HepG2 (cell line): ENCODE data around the gene ENO3. TPM values are rescaled to one million over a fixed set of nuclear protein-coding genes. Genes with fewer than 3 reads are reported as not detected.

Experiments
- AGO1 ChIP-seq: fragments of 200-400 bp; formaldehyde crosslinking; IDR thresholded peaks from 2 replicates; pipeline ENCODE4 v1.6.1; 2017; ENCODE audit warnings: mild to moderate bottlenecking, low read depth, low read length, moderate library complexity; ENCODE audit not compliant: poor library complexity, severe bottlenecking
- CAMTA2 ChIP-seq: sonication (generic); formaldehyde crosslinking; IDR thresholded peaks from 2 replicates; pipeline ENCODE4 v1.4.0; 2020; ENCODE audit warnings: mild to moderate bottlenecking, missing genetic modification reagents, borderline replicate concordance
- CCDC6 ChIP-seq: sonication (generic); formaldehyde crosslinking; IDR thresholded peaks from 2 replicates; pipeline ENCODE4 v1.8.1; 2022; ENCODE audit warnings: mild to moderate bottlenecking, missing genetic modification reagents, moderate library complexity
- DNMT1 ChIP-seq: sonication (generic); formaldehyde crosslinking; IDR thresholded peaks from 2 replicates; pipeline ENCODE4 v1.5.1; 2020; ENCODE audit warnings: mild to moderate bottlenecking, missing genetic modification reagents
- HNF1B ChIP-seq: sonication (generic); formaldehyde crosslinking; IDR thresholded peaks from 2 replicates; pipeline ENCODE4 v1.5.1; 2020; ENCODE audit warnings: mild to moderate bottlenecking, moderate library complexity, missing genetic modification reagents
- MAF1 ChIP-seq: sonication (generic); formaldehyde crosslinking; IDR thresholded peaks from 2 replicates; pipeline ENCODE4 v1.5.0; 2020; ENCODE audit warnings: missing genetic modification reagents, borderline replicate concordance
- PRDM15 ChIP-seq: sonication (generic); formaldehyde crosslinking; IDR thresholded peaks from 2 replicates; pipeline ENCODE4 v1.4.0; 2020; ENCODE audit warnings: missing genetic modification reagents
- SAP130 ChIP-seq: IDR thresholded peaks from 2 replicates; pipeline ENCODE4 v1.6.1; 2016; ENCODE audit warnings: low read depth
- ZBTB26 ChIP-seq: IDR thresholded peaks from 2 replicates; pipeline ENCODE4 v1.6.1; 2016; ENCODE audit warnings: missing compliant biosample characterization, missing genetic modification reagents, borderline replicate concordance
- ZNF235 ChIP-seq: sonication (generic); formaldehyde crosslinking; IDR thresholded peaks from 2 replicates; pipeline ENCODE4 v1.8.1; 2023; ENCODE audit warnings: mild to moderate bottlenecking, missing genetic modification reagents, borderline replicate concordance
- ZNF331 ChIP-seq: sonication (generic); formaldehyde crosslinking; IDR thresholded peaks from 2 replicates; pipeline ENCODE4 v1.4.0; 2020; ENCODE audit warnings: missing genetic modification reagents
- ZNF44 ChIP-seq: sonication (generic); formaldehyde crosslinking; IDR thresholded peaks from 2 replicates; pipeline ENCODE4 v1.5.1; 2020; ENCODE audit warnings: mild to moderate bottlenecking, missing genetic modification reagents
- ZNF580 ChIP-seq: IDR thresholded peaks from 2 replicates; pipeline ENCODE4 v1.6.1; 2016; ENCODE audit warnings: low read depth, borderline replicate concordance
- ZNF614 ChIP-seq: IDR thresholded peaks from 2 replicates; pipeline ENCODE4 v1.6.1; 2018; ENCODE audit warnings: missing biosample characterization, missing genetic modification reagents, inconsistent platforms, borderline replicate concordance
- ZNF703 ChIP-seq: sonication (generic); formaldehyde crosslinking; IDR thresholded peaks from 2 replicates; pipeline ENCODE4 v1.5.1; 2020; ENCODE audit warnings: missing genetic modification reagents, mild to moderate bottlenecking, moderate library complexity, borderline replicate concordance
- ZNF850 ChIP-seq: sonication (generic); formaldehyde crosslinking; conservative IDR thresholded peaks from 2 replicates; pipeline ENCODE4 v1.9.0; 2021; ENCODE audit warnings: mild to moderate bottlenecking, missing genetic modification reagents
- ZNF883 ChIP-seq: sonication (generic); formaldehyde crosslinking; IDR thresholded peaks from 2 replicates; pipeline ENCODE4 v1.5.1; 2020; ENCODE audit warnings: mild to moderate bottlenecking, missing genetic modification reagents; ENCODE audit errors: not compliant biosample characterization
- ZNF891 ChIP-seq: sonication (generic); formaldehyde crosslinking; IDR thresholded peaks from 2 replicates; pipeline ENCODE4 v1.5.0; 2020; ENCODE audit warnings: mild to moderate bottlenecking, missing genetic modification reagents
- ZSCAN12 ChIP-seq: sonication (generic); formaldehyde crosslinking; IDR thresholded peaks from 2 replicates; pipeline ENCODE4 v1.9.0; 2021; ENCODE audit warnings: mild to moderate bottlenecking, missing genetic modification reagents
- polyA plus RNA-seq, 8 experiments: library from polyadenylated mRNA; depleted of rRNA in 3 of 8; stranded (reverse) in 7 of 8; unstranded in 1 of 8; fragments of >200 nt; fragmentation: Illumina TruSeq in 4 of 8; extraction: Trizol in 4 of 8; gene quantifications; 2 replicates each; pipeline versions ENCODE4 v1.2.1 to v1.2.3, GENCODE V29; 2011 to 2016; ENCODE audit warnings: low read depth in 4 of 8, missing spikeins in 1 of 8, mixed read lengths in 1 of 8; ENCODE audit not compliant: insufficient read depth in 1 of 8
- total RNA-seq, 5 experiments: library from RNA; depleted of rRNA; stranded (reverse); fragments of >200 nt; fragmentation: Illumina TruSeq; extraction: Trizol; gene quantifications; 2 replicates each; pipeline ENCODE4 v1.2.3, GENCODE V29; 2016; ENCODE audit warnings: low read depth in 1 of 5

The ENO3 gene
- total and polyA plus RNA-seq, 2 of the 13 experiments (the other 11 are each of a cell fraction or from before 2014, with no cell fraction given): 59.8 to 69.8 TPM

- no peak for TF ChIP-seq ZNF614
- peak; percentile 75; the same call in 1 of the 2 replicates for TF ChIP-seq ZNF891 (CRISPR knock-in tag)
- TF ChIP-seq CAMTA2 (CRISPR knock-in tag): no peak
- peak; percentile 17 for TF ChIP-seq ZNF883
- TF ChIP-seq ZNF44 (CRISPR knock-in tag): no peak
- TF ChIP-seq ZNF580 (CRISPR knock-in tag): no peak
- peak; percentile 21; the same call in 1 of the 2 replicates for TF ChIP-seq DNMT1 (CRISPR knock-in tag)
- no peak for TF ChIP-seq ZNF235 (CRISPR knock-in tag)
- peak; percentile 40; the same call in 1 of the 2 replicates for TF ChIP-seq ZBTB26 (CRISPR knock-in tag)
- 0 out of 2 replicates have a peak, but pooled peaks have one; percentile 32 for TF ChIP-seq HNF1B (CRISPR knock-in tag)
- peak; percentile 38 for TF ChIP-seq AGO1
- peak; percentile 45; the same call in 1 of the 2 replicates for TF ChIP-seq PRDM15 (CRISPR knock-in tag)
- peak; percentile 89 for TF ChIP-seq CCDC6 (CRISPR knock-in tag)
- no peak for TF ChIP-seq ZSCAN12
- TF ChIP-seq ZNF850 (CRISPR knock-in tag): 0 out of 2 replicates have a peak, but pooled peaks have one; percentile 45
- TF ChIP-seq ZNF331: no peak; the same call in 1 of the 2 replicates
- TF ChIP-seq ZNF703 (CRISPR knock-in tag): no peak
- TF ChIP-seq MAF1 (CRISPR knock-in tag): 0 out of 2 replicates have a peak, but pooled peaks have one; percentile 37
- peak; percentile 81 for TF ChIP-seq SAP130 (CRISPR knock-in tag)
These were observed 2.6 kb upstream of the ENO3 start, which contains the start of gene PFN1 (continued) for GRCh38 chr17:4948166-4948930.
